ENCODE measurements around the gene CDO1.

DNA sequence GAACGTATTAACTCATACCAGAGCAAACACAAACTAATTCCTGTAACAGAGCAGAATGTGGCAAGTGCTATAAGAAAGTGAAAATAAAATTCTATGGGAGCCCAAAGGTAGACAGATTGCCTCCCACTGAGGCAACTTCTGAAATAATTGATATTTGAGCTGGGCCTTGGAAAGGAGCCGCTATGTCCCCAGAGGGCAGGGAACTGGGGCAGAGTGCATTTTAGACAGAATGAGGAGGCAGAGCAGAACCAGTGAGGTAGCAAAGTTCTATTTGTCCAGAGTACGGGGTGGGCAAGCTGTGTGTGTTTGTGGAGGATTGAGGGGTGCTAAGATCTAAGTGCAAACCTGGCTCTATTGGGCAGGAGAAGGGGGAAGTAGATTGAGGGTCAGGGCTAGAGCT is 19.8 kb downstream of the CDO1 start:
- TF ChIP-seq, protein P1, sequence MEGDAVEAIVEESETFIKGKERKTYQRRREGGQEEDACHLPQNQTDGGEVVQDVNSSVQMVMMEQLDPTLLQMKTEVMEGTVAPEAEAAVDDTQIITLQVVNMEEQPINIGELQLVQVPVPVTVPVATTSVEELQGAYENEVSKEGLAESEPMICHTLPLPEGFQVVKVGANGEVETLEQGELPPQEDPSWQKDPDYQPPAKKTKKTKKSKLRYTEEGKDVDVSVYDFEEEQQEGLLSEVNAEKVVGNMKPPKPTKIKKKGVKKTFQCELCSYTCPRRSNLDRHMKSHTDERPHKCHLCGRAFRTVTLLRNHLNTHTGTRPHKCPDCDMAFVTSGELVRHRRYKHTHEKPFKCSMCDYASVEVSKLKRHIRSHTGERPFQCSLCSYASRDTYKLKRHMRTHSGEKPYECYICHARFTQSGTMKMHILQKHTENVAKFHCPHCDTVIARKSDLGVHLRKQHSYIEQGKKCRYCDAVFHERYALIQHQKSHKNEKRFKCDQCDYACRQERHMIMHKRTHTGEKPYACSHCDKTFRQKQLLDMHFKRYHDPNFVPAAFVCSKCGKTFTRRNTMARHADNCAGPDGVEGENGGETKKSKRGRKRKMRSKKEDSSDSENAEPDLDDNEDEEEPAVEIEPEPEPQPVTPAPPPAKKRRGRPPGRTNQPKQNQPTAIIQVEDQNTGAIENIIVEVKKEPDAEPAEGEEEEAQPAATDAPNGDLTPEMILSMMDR (IDR thresholded peaks at IDR 0.05): no peak
- TF ChIP-seq POLR2AphosphoS5 (IDR thresholded peaks at IDR 0.05): no peak

All from stomach (tissue), 4 donors.